Stimulated activated naive CD8-positive, alpha-beta T cell treated with anti-CD3 and anti-CD28 coated beads, Interleukin-15, Interleukin-2, amounts not matched to agents 100 U/mL and 50 U/mL, for 24 hours (primary cell): Measurements from ENCODE around the gene PRAC2.

Experiments used
- ATAC-seq: fragments of 150-1000 bp; cut with Tn5 transposase; one replicate; pipeline ENCODE4 v1.10.0; 2021
- DNase-seq: peaks from one replicate; pipeline ENCODE4 v3.0.0; 2021

Gene PRAC2

GRCh38 chr17:48720266-48721008 is 2.5 kb upstream of the PRAC2 start:
- no peak for DNase-seq
- ATAC-seq = no peak

GRCh38 chr17:48721009-48721402 is 2.0 kb upstream of the PRAC2 start:
- no peak for ATAC-seq
- no peak for DNase-seq

- ATAC-seq (no peak), DNase-seq (no peak)
Observed at GRCh38 chr17:48722201-48722907, 631 bp upstream of the PRAC2 start, which contains the start of gene PRAC1. Gene PRAC1 (minus strand): TSS chr17:48722518. CDS start chr17:48722392, 126 bp downstream.

- no peak for DNase-seq
- no peak for ATAC-seq
Observed at GRCh38 chr17:48723423-48724250, 652 bp downstream of the PRAC2 start.

- ATAC-seq (peak; percentile 70), DNase-seq (peak; percentile 87)
Observed at GRCh38 chr17:48724251-48725003, 1.4 kb downstream of the PRAC2 start.

GRCh38 chr17:48725004-48725287 is 2.0 kb downstream of the PRAC2 start:
- ATAC-seq (no peak), DNase-seq (no peak)

GRCh38 chr17:48725288-48726064 is 2.5 kb downstream of the PRAC2 start:
- ATAC-seq (no peak), DNase-seq (no peak)

GRCh38 chr17:48726114-48726915 is 3.3 kb downstream of the PRAC2 start:
- DNase-seq (no peak), ATAC-seq (no peak)

GRCh38 chr17:48726916-48727286 is 3.9 kb downstream of the PRAC2 start:
- no peak for ATAC-seq

GRCh38 chr17:48727415-48728175 is 4.6 kb downstream of the PRAC2 start:
- DNase-seq (no peak), ATAC-seq (no peak)

More at GRCh38 chr17:48726916-48727286, 3.9 kb downstream of the PRAC2 start:
- DNase-seq = no peak

- DNase-seq (peak; percentile 54), ATAC-seq (no peak)
Observed at GRCh38 chr17:48728232-48729231, 5.5 kb downstream of the PRAC2 start, which contains the start of gene HOXB13. Gene HOXB13 (minus strand): TSS chr17:48728750. CDS start chr17:48728593, 157 bp downstream.

GRCh38 chr17:48729335-48730239 is 6.6 kb downstream of the PRAC2 start:
- DNase-seq (no peak), ATAC-seq (no peak)

- DNase-seq (no peak), ATAC-seq (no peak)
Observed at GRCh38 chr17:48730240-48730550, 7.2 kb downstream of the PRAC2 start.

- DNase-seq (no peak), ATAC-seq (no peak)
Observed at GRCh38 chr17:48731355-48731754, 8.4 kb downstream of the PRAC2 start.

- ATAC-seq (no peak), DNase-seq (no peak)
Observed at GRCh38 chr17:48732688-48733629, 10.0 kb downstream of the PRAC2 start.

GRCh38 chr17:48733632-48734328 is 10.8 kb downstream of the PRAC2 start:
- ATAC-seq (no peak), DNase-seq (no peak)
